ENCODE measurements around the gene LGI1. TPM values are rescaled to one million over a fixed set of nuclear protein-coding genes. Genes with fewer than 3 reads are reported as not detected.

The LGI1 gene
- polyA plus RNA-seq, 1 donor = 34.3 TPM

- no peak for DNase-seq
Measured at GRCh38 chr10:93755443-93756116, 2.2 kb upstream of the LGI1 start.

- DNase-seq = no peak
Measured at GRCh38 chr10:93756118-93756517, 1.6 kb upstream of the LGI1 start.

- DNase-seq = peak; percentile 9
Measured at GRCh38 chr10:93757136-93757535, 600 bp upstream of the LGI1 start.

GRCh38 chr10:93758508-93758885, 761 bp downstream of the LGI1 start:
- no peak for DNase-seq

GRCh38 chr10:93758891-93759410, 1.2 kb downstream of the LGI1 start:
- no peak for DNase-seq

- DNase-seq = no peak
Measured at GRCh38 chr10:93760490-93760889, 2.8 kb downstream of the LGI1 start.

- no peak for DNase-seq
Measured at GRCh38 chr10:93762979-93763391, 5.2 kb downstream of the LGI1 start.

GRCh38 chr10:93766918-93767317, 9.2 kb downstream of the LGI1 start:
- DNase-seq = no peak

GRCh38 chr10:93767724-93768399, 10.1 kb downstream of the LGI1 start:
- no peak for DNase-seq

- DNase-seq = no peak
Measured at GRCh38 chr10:93768892-93769291, 11.2 kb downstream of the LGI1 start.

- DNase-seq = no peak
Measured at GRCh38 chr10:93771354-93771753, 13.6 kb downstream of the LGI1 start.

- DNase-seq = no peak
Measured at GRCh38 chr10:93773120-93773519, 15.4 kb downstream of the LGI1 start.

- DNase-seq = no peak
Measured at GRCh38 chr10:93773705-93774104, 16.0 kb downstream of the LGI1 start.

- no peak for DNase-seq
Measured at GRCh38 chr10:93775356-93775755, 17.6 kb downstream of the LGI1 start.

- no peak for DNase-seq
Measured at GRCh38 chr10:93777092-93777491, 19.4 kb downstream of the LGI1 start.

GRCh38 chr10:93784059-93784458, 26.3 kb downstream of the LGI1 start:
- DNase-seq = no peak

GRCh38 chr10:93788413-93789208, 30.9 kb downstream of the LGI1 start:
- no peak for DNase-seq

- DNase-seq = no peak
Measured at GRCh38 chr10:93790439-93790838, 32.7 kb downstream of the LGI1 start.

GRCh38 chr10:93796167-93796566, 38.4 kb downstream of the LGI1 start:
- DNase-seq = no peak

- DNase-seq = no peak
Measured at GRCh38 chr10:93797825-93798224, 40.1 kb downstream of the LGI1 start.

GRCh38 chr10:93799155-93799708, 41.5 kb downstream of the LGI1 start:
- DNase-seq = no peak

GRCh38 chr10:93804200-93804599, 46.5 kb downstream of the LGI1 start:
- no peak for DNase-seq

GRCh38 chr10:93806903-93807302, 49.2 kb downstream of the LGI1 start:
- no peak for DNase-seq
